ENCODE measurements around the gene AP2A2.

AP2A2 gene

GRCh38 chr11:1026641-1027482 lies 101.2 kb downstream of the AP2A2 start:
- H3K4me3 ChIP-seq (replicated peaks; ENCODE audit: low read depth, low read length) = no peak overlapping the region
- no peak for DNase-seq (ENCODE audit: low read depth)
- TF ChIP-seq CTCF (IDR thresholded peaks at IDR 0.05; ENCODE audit: low read length, missing control alignments) = no peak

- no peak for TF ChIP-seq CTCF (IDR thresholded peaks at IDR 0.05; ENCODE audit: low read length, missing control alignments)
- H3K4me3 ChIP-seq (replicated peaks; ENCODE audit: low read depth, low read length) = no peak overlapping the region
- no peak for DNase-seq (ENCODE audit: low read depth)
Observed at GRCh38 chr11:1027483-1028290, 102.0 kb downstream of the AP2A2 start.

- no peak overlapping the region for H3K4me3 ChIP-seq (replicated peaks; ENCODE audit: low read depth, low read length)
- no peak for DNase-seq (ENCODE audit: low read depth)
- TF ChIP-seq CTCF (IDR thresholded peaks at IDR 0.05; ENCODE audit: low read length, missing control alignments) = no peak
Observed at GRCh38 chr11:1028291-1028540, 102.5 kb downstream of the AP2A2 start.

GRCh38 chr11:1028616-1029015 lies 102.9 kb downstream of the AP2A2 start:
- no peak for DNase-seq (ENCODE audit: low read depth)
- H3K4me3 ChIP-seq (replicated peaks; ENCODE audit: low read depth, low read length) = no peak overlapping the region
- TF ChIP-seq CTCF (IDR thresholded peaks at IDR 0.05; ENCODE audit: low read length, missing control alignments) = no peak

GRCh38 chr11:1029051-1029450 lies 103.4 kb downstream of the AP2A2 start:
- no peak for DNase-seq (ENCODE audit: low read depth)
- no peak overlapping the region for H3K4me3 ChIP-seq (replicated peaks; ENCODE audit: low read depth, low read length)
- no peak for TF ChIP-seq CTCF (IDR thresholded peaks at IDR 0.05; ENCODE audit: low read length, missing control alignments)

GRCh38 chr11:1029654-1030053 lies 104.0 kb downstream of the AP2A2 start:
- TF ChIP-seq CTCF (IDR thresholded peaks at IDR 0.05; ENCODE audit: low read length, missing control alignments) = no peak
- no peak for DNase-seq (ENCODE audit: low read depth)
- no peak overlapping the region for H3K4me3 ChIP-seq (replicated peaks; ENCODE audit: low read depth, low read length)

All from fibroblast of pulmonary artery (primary cell).